K562 (cell line): ENCODE measurements around the gene ETFBKMT. TPM values are rescaled to one million over a fixed set of nuclear protein-coding genes. Genes with fewer than 3 reads are reported as not detected.

Experiments
- BCL6 ChIP-seq: fragments of 250-450 bp; sonication (Bioruptor Pico); IDR thresholded peaks from 2 replicates; pipeline ENCODE4 v1.4.0; 2020
- HEY1 ChIP-seq: fragments of 250-450 bp; sonication (Bioruptor Pico); IDR thresholded peaks from 2 replicates; pipeline ENCODE4 v1.5.0; 2020; ENCODE audit warnings: mild to moderate bottlenecking, moderate library complexity, borderline replicate concordance
- HIVEP1 ChIP-seq: fragments of 250-450 bp; sonication (Bioruptor Pico); IDR thresholded peaks from 2 replicates; pipeline ENCODE4 v1.4.0; 2020; ENCODE audit warnings: mild to moderate bottlenecking
- MEF2D ChIP-seq: conservative IDR thresholded peaks from 2 replicates; pipeline ENCODE4 v1.6.1; 2016; ENCODE audit warnings: low read depth, missing genetic modification characterization, missing compliant biosample characterization
- NFIC ChIP-seq: fragments of 450-650 bp; IDR thresholded peaks from 2 replicates; pipeline ENCODE4 v1.6.1; 2017; ENCODE audit warnings: mild to moderate bottlenecking, inconsistent platforms
- PPARD ChIP-seq: fragments of 250-450 bp; sonication (Bioruptor Pico); IDR thresholded peaks from 2 replicates; pipeline ENCODE4 v1.8.0; 2022; ENCODE audit warnings: inconsistent platforms, mild to moderate bottlenecking, moderate library complexity
- TCFL5 ChIP-seq: fragments of 250-450 bp; sonication (Bioruptor Pico); conservative IDR thresholded peaks from 2 replicates; pipeline ENCODE4 v1.6.1; 2021; ENCODE audit warnings: mild to moderate bottlenecking, moderate library complexity, matching md5 sums
- ZC3H11A ChIP-seq: IDR thresholded peaks from 2 replicates; pipeline ENCODE4 v1.6.1; 2012; ENCODE audit warnings: low read depth, low read length, improper control_type of control experiment
- ZNF143 ChIP-seq: sonication (generic); formaldehyde crosslinking; IDR thresholded peaks from 2 replicates; pipeline ENCODE4 v1.9.0; 2022; ENCODE audit warnings: mild to moderate bottlenecking, missing genetic modification reagents
- ZNF232 ChIP-seq: sonication (generic); formaldehyde crosslinking; IDR thresholded peaks from 2 replicates; pipeline ENCODE4 v1.8.0; 2022; ENCODE audit warnings: mild to moderate bottlenecking, missing genetic modification reagents
- ZNF584 ChIP-seq: fragments of 200-800 bp; sonication (Bioruptor generic); IDR thresholded peaks from 2 replicates; pipeline ENCODE4 v1.6.1; 2016; ENCODE audit warnings: low read depth, mild to moderate bottlenecking, missing genetic modification characterization, missing compliant biosample characterization
- ZNF76 ChIP-seq: fragments of 250-450 bp; sonication (Bioruptor Pico); IDR thresholded peaks from 2 replicates; pipeline ENCODE4 v1.4.0; 2020; ENCODE audit warnings: mild to moderate bottlenecking, moderate library complexity, borderline replicate concordance
- polyA plus RNA-seq, 8 experiments: library from polyadenylated mRNA; depleted of rRNA in 4 of 8; stranded (reverse) in 5 of 8; unstranded in 3 of 8; fragments of >200 nt; fragmentation: Nextera tagmentation in 2 of 8; fragmentation: Illumina TruSeq in 1 of 8; extraction: Ambion mirVana in 2 of 8; extraction: Trizol in 1 of 8; gene quantifications; 2 replicates each; pipeline versions ENCODE4 v1.2.1 to v1.2.3, GENCODE V29; 2011 to 2014; ENCODE audit warnings: inconsistent platforms in 1 of 8, missing spikeins in 1 of 8
- total RNA-seq, 7 experiments: library from RNA; depleted of rRNA in 6 of 7; stranded (reverse); fragments of >200 nt in 6 of 7; fragmentation: Illumina TruSeq in 2 of 7; extraction: Trizol in 2 of 7; gene quantifications; 2 replicates each; pipeline versions ENCODE4 v1.2.1 to v1.2.3, GENCODE V29; 2011 to 2021; ENCODE audit warnings: low replicate concordance in 1 of 7
- TF ChIP-seq, protein P1 (sequence below), 2 experiments: IDR thresholded peaks; 2 replicates each; pipeline ENCODE4 v1.6.1; 2011; ENCODE audit warnings: borderline replicate concordance in 1 of 2, control low read depth in 1 of 2, low read depth in 1 of 2, low read length in 1 of 2, mild to moderate bottlenecking in 1 of 2, mixed read lengths in 1 of 2, moderate library complexity in 1 of 2; ENCODE audit not compliant: insufficient read depth in 1 of 2, insufficient read length in 1 of 2, poor library complexity in 1 of 2, severe bottlenecking in 1 of 2; ENCODE audit errors: extremely low read depth in 1 of 2
- TF ChIP-seq, protein P2 (sequence below): fragments of 250-450 bp; sonication (Bioruptor Pico); IDR thresholded peaks from 2 replicates; pipeline ENCODE4 v1.4.0; 2020
- TF ChIP-seq, protein P3 (sequence below): fragments of 450-650 bp; IDR thresholded peaks from 2 replicates; pipeline ENCODE4 v1.6.1; 2014; ENCODE audit warnings: low read depth, mild to moderate bottlenecking, moderate library complexity, borderline replicate concordance
- TF ChIP-seq, protein P4 (sequence below): sonication (generic); formaldehyde crosslinking; IDR thresholded peaks from 2 replicates; pipeline ENCODE4 v1.8.0; 2022; ENCODE audit warnings: mild to moderate bottlenecking, missing genetic modification reagents
- TF ChIP-seq, protein P5 (sequence below): fragments of 450-650 bp; formaldehyde crosslinking; IDR thresholded peaks from 2 replicates; pipeline ENCODE4 v1.4.0; 2020; ENCODE audit warnings: mild to moderate bottlenecking
- TF ChIP-seq, protein P6 (sequence below): fragments of 150-350 bp; IDR thresholded peaks from 2 replicates; pipeline ENCODE4 v1.6.1; 2014; ENCODE audit warnings: low read depth, mild to moderate bottlenecking, low read length, borderline replicate concordance

The ETFBKMT gene
- total and polyA plus RNA-seq, 9 of the 15 experiments (the other 6 are each of a cell fraction or from before 2014, with no cell fraction given), result 0.18 to 1.7 (median 0.96) TPM

DNA sequence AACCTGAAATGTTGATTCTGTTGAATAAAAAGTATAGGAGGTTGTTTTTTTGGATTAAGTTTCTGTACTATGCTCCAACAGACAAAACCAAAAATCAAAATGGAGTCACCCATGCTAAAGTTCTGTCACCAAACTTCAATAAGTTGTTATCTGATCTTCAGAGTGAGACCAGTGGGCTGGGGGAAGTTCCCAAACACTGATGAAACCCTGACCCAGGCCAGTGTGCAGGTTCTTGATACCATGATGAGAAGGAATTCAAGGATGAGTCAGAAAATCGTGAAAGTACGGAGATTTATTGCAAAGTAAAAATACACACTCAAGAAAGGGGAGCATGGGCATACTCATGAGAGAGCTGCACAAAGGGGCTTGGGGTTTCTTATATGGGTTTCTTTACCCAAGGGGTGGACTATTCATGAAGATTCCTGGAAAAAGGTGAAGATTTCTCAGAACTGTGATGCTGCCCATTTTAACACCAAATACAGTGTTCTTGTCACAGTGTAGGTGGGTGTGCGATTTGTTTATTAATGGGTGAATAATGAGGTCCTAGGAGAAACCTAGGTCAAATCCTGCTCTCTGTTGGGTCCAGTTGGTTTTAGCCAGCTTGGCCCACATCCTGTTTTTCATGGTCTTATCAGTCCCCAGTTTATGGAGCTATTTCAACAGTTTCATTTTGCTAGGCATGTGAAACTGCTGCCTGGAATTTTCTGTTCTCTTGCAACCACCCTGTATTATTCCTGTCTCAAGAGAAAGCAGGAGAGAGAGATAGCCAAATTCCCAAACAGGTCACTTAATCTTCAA lies 41.1 kb upstream of the ETFBKMT start (continued):
- TF ChIP-seq, protein P1, sequence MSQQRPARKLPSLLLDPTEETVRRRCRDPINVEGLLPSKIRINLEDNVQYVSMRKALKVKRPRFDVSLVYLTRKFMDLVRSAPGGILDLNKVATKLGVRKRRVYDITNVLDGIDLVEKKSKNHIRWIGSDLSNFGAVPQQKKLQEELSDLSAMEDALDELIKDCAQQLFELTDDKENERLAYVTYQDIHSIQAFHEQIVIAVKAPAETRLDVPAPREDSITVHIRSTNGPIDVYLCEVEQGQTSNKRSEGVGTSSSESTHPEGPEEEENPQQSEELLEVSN (IDR thresholded peaks at IDR 0.05; ENCODE audit: borderline replicate concordance in 1 of 2, extremely low read depth in 1 of 2, insufficient read depth in 1 of 2, insufficient read length in 1 of 2, low read depth in 1 of 2, low read length in 1 of 2, poor library complexity in 1 of 2, severe bottlenecking in 1 of 2), result no peak
- TF ChIP-seq, protein P2, sequence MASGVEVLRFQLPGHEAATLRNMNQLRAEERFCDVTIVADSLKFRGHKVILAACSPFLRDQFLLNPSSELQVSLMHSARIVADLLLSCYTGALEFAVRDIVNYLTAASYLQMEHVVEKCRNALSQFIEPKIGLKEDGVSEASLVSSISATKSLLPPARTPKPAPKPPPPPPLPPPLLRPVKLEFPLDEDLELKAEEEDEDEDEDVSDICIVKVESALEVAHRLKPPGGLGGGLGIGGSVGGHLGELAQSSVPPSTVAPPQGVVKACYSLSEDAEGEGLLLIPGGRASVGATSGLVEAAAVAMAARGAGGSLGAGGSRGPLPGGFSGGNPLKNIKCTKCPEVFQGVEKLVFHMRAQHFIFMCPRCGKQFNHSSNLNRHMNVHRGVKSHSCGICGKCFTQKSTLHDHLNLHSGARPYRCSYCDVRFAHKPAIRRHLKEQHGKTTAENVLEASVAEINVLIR (CRISPR knock-in tag), result peak; percentile 87
- TF ChIP-seq HIVEP1 (CRISPR knock-in tag), result peak; percentile 93
- peak; percentile 97 for TF ChIP-seq TCFL5 (CRISPR knock-in tag)
- no peak for TF ChIP-seq ZNF232
- no peak for TF ChIP-seq ZC3H11A
- TF ChIP-seq MEF2D (tag), result peak; percentile 96
- TF ChIP-seq ZNF76 (CRISPR knock-in tag), result peak; percentile 97
- TF ChIP-seq, protein P3, sequence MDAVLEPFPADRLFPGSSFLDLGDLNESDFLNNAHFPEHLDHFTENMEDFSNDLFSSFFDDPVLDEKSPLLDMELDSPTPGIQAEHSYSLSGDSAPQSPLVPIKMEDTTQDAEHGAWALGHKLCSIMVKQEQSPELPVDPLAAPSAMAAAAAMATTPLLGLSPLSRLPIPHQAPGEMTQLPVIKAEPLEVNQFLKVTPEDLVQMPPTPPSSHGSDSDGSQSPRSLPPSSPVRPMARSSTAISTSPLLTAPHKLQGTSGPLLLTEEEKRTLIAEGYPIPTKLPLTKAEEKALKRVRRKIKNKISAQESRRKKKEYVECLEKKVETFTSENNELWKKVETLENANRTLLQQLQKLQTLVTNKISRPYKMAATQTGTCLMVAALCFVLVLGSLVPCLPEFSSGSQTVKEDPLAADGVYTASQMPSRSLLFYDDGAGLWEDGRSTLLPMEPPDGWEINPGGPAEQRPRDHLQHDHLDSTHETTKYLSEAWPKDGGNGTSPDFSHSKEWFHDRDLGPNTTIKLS, result no peak
- no peak for TF ChIP-seq ZNF143 (CRISPR knock-in tag)
- TF ChIP-seq, protein P4, sequence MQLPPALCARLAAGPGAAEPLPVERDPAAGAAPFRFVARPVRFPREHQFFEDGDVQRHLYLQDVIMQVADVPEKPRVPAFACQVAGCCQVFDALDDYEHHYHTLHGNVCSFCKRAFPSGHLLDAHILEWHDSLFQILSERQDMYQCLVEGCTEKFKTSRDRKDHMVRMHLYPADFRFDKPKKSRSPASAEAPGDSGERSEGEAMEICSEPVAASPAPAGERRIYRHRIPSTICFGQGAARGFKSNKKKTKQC (CRISPR knock-in tag), result no peak
- TF ChIP-seq ZNF584 (CRISPR knock-in tag), result peak; percentile 100
- TF ChIP-seq PPARD (CRISPR knock-in tag), result no peak
- TF ChIP-seq, protein P5, sequence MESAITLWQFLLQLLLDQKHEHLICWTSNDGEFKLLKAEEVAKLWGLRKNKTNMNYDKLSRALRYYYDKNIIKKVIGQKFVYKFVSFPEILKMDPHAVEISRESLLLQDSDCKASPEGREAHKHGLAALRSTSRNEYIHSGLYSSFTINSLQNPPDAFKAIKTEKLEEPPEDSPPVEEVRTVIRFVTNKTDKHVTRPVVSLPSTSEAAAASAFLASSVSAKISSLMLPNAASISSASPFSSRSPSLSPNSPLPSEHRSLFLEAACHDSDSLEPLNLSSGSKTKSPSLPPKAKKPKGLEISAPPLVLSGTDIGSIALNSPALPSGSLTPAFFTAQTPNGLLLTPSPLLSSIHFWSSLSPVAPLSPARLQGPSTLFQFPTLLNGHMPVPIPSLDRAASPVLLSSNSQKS (CRISPR knock-in tag), result peak; percentile 88; the same call in 1 of the 2 replicates
- TF ChIP-seq NFIC, result no peak
- peak; percentile 98 for TF ChIP-seq BCL6 (CRISPR knock-in tag)
- TF ChIP-seq, protein P6, sequence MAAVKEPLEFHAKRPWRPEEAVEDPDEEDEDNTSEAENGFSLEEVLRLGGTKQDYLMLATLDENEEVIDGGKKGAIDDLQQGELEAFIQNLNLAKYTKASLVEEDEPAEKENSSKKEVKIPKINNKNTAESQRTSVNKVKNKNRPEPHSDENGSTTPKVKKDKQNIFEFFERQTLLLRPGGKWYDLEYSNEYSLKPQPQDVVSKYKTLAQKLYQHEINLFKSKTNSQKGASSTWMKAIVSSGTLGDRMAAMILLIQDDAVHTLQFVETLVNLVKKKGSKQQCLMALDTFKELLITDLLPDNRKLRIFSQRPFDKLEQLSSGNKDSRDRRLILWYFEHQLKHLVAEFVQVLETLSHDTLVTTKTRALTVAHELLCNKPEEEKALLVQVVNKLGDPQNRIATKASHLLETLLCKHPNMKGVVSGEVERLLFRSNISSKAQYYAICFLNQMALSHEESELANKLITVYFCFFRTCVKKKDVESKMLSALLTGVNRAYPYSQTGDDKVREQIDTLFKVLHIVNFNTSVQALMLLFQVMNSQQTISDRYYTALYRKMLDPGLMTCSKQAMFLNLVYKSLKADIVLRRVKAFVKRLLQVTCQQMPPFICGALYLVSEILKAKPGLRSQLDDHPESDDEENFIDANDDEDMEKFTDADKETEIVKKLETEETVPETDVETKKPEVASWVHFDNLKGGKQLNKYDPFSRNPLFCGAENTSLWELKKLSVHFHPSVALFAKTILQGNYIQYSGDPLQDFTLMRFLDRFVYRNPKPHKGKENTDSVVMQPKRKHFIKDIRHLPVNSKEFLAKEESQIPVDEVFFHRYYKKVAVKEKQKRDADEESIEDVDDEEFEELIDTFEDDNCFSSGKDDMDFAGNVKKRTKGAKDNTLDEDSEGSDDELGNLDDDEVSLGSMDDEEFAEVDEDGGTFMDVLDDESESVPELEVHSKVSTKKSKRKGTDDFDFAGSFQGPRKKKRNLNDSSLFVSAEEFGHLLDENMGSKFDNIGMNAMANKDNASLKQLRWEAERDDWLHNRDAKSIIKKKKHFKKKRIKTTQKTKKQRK, result no peak
- 0 out of 2 replicates have a peak, but pooled peaks have one; percentile 64 for TF ChIP-seq HEY1 (CRISPR knock-in tag)
